Stimulated activated CD8-positive, alpha-beta memory T cell treated with anti-CD3 and anti-CD28 coated beads, Interleukin-2, amount 100 ng/mL, for 48 hours (primary cell): ENCODE data around the gene MLIP.
"Not testable (repeated sequence)": the region's sequence is repeated elsewhere in the genome, so short reads cannot be mapped to it uniquely, and the experiment has no call there.

ENCODE experiments used
- DNase-seq, 2 donors: peaks; one replicate each; pipeline ENCODE4 v3.0.0-alpha.2; 2020; ENCODE audit warnings: low read depth in 2 of 2

Gene MLIP

GRCh38 chr6:54217018-54217417 is 105.8 kb downstream of the MLIP start:
- DNase-seq = no peak

DNA sequence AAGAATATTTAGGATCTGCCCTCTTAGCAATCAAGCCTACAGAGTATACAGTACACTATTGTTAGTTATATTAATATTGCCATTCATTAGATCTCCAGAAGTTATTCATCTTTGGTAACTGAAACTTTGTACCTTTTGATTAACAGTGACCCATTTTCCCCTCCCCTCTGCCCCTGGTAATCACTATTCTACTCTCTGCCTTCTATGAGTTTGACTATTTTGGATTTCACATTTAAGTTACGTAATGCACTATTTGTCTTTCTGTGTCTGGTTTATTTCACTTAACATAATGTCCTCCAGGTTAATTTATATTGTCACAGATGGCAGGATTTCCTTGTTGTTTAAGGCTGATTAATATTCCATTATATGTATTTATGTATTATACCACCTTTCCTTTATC is 111.0 kb downstream of the MLIP start:
- no peak for DNase-seq

DNA sequence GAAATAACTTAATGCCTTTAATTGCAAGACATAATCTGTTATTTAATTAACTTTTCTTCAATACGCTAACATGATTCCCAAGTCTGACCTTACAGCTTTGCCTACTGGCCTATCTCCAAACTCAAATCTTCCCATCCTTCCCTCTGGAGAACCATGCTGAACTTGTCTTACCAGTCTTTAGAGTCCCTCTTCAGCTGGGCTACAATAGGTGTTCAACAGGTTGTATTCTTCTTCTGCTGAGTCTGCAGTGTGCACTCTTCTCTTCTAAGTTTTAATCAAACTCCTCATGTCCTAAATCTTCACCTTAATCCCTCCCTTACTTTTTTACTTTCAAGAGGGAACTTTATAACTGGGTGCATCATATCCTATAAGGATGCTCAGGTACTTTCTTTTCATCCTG is 121.5 kb downstream of the MLIP start:
- no peak for DNase-seq

- no peak for DNase-seq
These were observed 123.3 kb downstream of the MLIP start for GRCh38 chr6:54234539-54234938.

DNA sequence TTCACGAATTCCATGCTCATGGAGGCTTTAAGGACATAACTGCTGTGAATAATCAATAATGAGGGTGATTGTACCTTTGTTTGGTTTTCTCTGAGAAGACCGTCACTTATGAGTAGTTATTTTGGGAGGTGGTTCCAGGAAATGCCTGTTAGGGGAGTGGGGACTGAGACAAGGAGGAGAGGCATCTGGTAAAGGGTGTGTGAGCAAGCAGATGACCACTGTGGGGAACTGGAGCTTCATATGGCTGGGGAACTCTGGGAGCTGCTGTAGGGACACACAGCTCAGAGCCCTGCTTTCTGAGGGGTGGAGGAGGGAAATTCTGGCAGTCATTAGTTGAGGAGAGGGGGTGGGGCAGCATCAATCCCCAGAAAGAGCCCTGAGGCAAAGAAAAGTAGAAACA is 125.7 kb downstream of the MLIP start:
- no peak for DNase-seq

DNA sequence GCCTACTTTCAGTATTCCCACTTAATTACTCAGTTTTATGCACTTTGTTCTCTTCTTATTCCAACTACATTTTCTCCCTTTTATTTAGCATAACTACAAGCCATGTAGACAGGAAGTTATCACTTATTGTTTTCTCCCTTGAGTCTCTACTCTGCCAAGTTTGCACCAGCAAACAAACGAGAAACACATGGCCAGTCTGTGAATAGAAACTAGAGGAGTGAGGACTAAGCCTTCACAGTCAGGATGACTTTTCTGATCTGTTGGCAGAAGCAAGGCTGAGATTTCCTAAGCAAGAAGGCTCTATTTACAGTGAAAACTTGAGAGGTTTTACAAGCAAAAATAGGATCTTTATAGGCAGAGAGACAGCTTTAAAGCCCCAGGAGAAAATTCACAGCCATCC is 127.2 kb downstream of the MLIP start:
- DNase-seq = no peak

GRCh38 chr6:54243699-54244098 is 132.5 kb downstream of the MLIP start:
- no peak for DNase-seq

DNA sequence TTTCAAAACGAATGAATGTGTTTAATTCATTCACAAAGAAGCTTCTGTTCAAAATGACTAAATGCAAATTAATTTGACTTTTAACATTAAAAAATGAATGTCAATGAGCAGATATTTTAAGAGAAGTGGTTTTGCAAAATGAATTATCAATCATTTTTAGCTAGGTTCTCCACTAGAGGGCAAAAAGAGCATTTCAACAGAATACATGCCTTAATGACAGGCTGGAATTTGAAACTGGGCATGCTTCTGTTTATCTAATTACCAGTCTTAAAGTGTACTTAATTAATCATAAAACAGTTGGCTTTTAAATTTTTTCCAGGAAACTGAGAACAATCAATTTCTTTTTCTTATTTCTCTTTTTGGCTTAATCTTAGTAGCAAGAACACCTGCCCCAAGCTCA is 133.2 kb downstream of the MLIP start:
- DNase-seq = no peak

DNA sequence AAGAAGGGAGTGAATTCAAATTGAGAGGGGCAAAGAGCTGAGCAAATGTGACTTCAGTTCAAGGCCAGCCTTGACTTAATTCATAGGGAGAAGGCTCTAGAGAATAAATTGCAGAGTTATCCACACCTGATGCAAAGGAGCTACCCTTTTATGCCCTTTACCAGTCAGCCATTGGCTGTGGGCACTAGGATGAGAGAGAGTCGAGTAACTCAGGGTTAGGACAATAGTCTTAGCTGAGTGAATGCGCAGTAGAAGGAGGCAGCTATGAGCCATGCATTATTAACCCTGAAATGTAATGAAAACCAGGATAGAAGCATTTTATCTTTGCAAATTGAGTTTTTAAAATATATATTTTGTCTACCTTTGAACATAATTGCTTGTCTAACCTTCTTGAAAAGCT is 134.0 kb downstream of the MLIP start:
- DNase-seq = no peak

DNA sequence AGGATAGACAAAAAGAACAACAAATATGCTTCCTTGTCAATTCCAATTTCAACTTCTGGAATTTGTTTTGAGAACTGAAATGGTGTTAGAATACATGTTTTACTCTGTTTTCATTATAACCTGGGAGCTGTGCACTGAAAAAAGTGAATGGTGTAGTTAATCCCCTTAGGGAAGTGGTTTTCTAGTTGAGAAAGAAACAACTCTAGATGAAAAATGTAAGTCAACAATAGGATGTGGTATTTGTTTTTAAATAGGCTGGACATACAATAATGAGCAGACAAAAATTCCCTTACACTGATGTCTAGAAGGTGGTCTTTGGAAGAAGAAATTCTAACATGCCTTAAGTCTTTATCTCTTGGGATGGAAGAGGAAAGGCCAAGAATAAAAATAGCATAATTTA is 137.1 kb downstream of the MLIP start:
- no peak for DNase-seq

DNA sequence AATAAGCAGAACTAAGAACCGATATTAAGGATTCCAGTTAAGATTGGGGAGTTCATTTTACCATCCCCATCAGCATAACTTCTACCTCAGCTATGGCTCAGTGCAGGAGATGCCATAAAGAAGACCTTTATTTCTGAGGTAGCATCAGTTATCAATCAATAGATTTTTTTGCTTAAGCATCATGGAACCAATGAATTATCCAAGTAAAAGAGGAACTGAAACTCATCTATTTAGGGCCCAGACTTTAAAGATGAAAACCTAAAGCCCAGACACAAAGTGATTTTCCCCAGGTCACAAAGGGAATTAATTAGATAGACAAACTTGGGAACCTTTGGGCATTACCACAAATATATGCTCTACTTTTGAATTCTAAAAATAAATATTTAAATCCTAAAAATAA is 137.8 kb downstream of the MLIP start:
- DNase-seq = no peak

DNA sequence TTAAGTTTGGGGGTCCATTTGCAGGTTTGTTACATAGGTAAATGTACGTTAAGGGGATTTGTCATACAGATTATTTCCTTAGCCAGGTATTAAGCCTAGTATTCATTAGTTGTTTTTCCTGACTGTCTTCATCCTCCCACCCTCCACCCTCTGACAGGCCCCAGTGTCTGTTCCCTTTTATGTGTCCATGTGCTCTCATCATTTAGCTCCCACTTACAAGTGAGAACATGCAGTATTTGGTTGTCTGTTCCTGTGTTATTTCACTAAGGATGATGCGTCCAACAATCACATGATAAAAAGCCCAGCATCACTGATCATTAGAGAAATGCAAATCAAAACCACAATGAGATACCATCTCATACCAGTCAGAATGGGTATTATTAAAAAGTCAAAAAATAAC is 138.6 kb downstream of the MLIP start:
- DNase-seq = not testable (repeated sequence)

- no peak for DNase-seq
These were observed 141.3 kb downstream of the MLIP start for GRCh38 chr6:54252496-54252895.

DNA sequence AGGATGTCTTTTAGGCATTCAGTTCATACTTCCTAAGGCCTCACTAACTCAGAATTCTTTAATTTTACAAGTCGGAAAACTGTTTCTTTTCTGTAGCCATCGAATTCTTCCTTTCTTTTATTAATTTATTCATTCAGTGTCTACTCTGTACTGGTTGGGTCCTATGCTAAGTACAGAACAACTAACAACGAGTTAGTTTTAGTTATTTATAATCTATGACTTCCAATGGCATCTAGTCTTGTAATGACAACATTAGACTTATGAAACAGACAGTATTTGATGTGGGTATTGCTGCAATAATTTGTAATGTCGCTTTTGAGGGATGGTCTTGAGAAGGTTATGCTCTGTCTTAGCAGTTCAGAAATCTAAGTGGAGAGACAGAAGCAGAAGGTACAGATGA is 141.7 kb downstream of the MLIP start:
- no peak for DNase-seq

- no peak for DNase-seq
These were observed 143.6 kb downstream of the MLIP start for GRCh38 chr6:54254886-54255285.

DNA sequence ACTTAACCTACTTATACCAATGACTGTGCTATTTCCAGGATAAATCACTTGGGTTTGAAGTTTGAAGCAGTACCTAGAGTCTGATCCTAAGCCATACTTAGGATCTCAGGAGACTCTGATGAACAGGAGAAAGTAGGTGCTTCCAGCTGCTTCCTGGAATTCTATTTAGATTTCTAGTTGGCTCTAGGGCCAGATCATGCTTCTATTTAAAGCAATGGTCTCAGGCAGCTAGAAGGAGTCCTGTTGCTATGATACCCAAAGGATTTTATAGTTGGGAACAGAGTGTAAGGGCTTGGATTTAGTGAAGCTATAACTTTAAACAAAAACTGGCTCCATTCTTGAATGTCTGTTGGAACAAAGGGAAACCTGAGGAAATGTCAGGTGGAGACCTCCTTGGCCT is 144.6 kb downstream of the MLIP start:
- no peak for DNase-seq

- DNase-seq = no peak
These were observed 148.8 kb downstream of the MLIP start for GRCh38 chr6:54260025-54260424.

DNA sequence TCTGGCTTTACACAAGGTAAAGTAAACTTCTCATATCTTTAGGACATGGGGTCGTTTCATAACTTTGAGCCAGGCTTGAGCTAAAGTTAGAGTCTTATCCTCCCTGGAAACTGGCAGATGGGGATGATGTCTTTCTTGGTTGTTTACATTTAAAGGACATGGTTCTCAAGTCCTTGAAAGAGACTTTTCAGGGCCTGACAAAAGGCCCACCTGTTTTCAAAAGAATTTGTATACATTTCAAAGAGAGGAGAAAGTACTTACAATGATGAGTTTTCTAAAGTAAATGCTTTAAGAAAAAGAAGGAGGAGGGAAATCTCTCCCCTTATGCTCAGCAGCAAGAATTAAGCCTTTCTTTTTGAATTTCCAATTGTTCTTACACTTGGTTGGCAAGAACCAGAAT is 151.3 kb downstream of the MLIP start:
- no peak for DNase-seq

GRCh38 chr6:54262971-54263370 is 151.7 kb downstream of the MLIP start:
- no peak for DNase-seq

DNA sequence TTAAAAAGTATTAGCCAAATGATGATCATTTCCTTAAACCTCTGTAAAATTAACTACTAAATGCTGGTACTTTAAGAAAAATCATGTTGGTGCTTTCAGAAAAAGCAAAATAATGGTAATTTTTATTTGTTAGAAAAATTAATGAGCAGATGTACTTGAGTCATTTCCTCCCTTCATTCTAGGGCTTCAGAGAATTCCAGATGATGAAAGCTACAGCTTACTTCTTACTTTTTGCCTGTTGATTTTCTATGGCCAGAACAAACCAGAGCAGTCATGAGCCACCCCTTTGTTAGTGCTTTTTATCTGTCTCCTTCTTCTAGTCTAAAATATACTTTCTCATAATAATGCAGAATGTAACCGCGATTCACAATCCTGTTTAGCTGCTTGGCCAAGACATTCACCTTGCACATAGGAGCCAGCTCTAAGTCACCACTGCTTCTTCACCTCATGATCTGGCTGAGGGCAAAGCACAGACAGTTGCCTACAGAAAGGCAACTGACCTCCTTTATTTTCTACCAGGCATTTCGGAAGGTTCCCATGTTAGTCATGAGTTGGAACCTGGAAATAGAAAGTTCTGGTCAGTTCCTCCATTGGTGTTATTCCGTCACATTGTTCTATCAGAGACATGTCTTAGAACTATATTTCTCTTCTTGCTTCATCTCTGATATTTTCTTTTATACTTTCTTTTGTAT is 153.5 kb downstream of the MLIP start:
- DNase-seq = no peak

- DNase-seq = no peak
These were observed 155.2 kb downstream of the MLIP start for GRCh38 chr6:54266400-54266923.

GRCh38 chr6:54267798-54268197 is 156.6 kb downstream of the MLIP start:
- DNase-seq = no peak

- DNase-seq = no peak
These were observed 162.1 kb downstream of the MLIP start for GRCh38 chr6:54273214-54273820.

DNA sequence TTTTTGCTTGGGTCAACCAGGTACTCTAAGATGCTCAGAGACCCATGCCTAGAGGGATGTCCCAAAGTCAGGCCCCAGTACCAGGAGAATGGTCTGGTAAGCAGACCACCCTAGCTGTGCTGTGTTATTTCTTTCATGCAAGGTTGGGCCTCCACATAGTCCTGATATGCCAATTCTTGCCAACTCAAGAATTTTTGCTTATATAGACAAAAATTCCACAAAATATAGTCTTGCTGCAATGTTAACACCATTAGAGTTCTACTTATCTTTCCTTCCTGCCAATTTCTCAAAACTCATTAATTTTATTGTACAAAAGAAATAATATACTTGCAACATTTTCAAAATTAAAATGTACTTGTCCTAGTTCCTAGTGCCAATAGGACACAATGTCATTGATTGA is 163.1 kb downstream of the MLIP start:
- DNase-seq = no peak
